ENCODE data around the gene FHIT. TPM values are rescaled to one million over a fixed set of nuclear protein-coding genes. Genes with fewer than 3 reads are reported as not detected.

FHIT gene
- total RNA-seq, 1 experiment from 2014 or later = 3.6 TPM

- intact Hi-C loops (cut with micrococcal nuclease) = no loop called here
- H3F3A ChIP-seq (ENCODE audit: low read length, unreplicated experiment) = no peaks in the 10 kb centered on the region
- no TSS peak for BruUV-seq (replicated peaks)
- ChIA-PET CTCF (no interaction called here), POLR2A (ENCODE audit: unreplicated experiment) (no interaction called here)
- ATAC-seq (no peak), DNase-seq (no peak)
- H3K4me1 ChIP-seq (ENCODE audit: insufficient read depth, low read length) = no peaks in the 10 kb centered on the region
- 0 out of 2 replicates have a peak, but pooled peaks cover 3% of the 10 kb centered on the region for H3K9me3 ChIP-seq (ENCODE audit: low read length)
- no peaks in the 10 kb centered on the region for H3K9me2 ChIP-seq (replicated peaks; ENCODE audit: low read length)
- no peak overlapping the region for H3K27ac ChIP-seq (ENCODE audit: low read length)
- H2AFZ ChIP-seq (ENCODE audit: low read length) = no peak overlapping the region
- no peak overlapping the region for H3K4me2 ChIP-seq (ENCODE audit: low read length)
- H3K4me3 ChIP-seq (ENCODE audit: low read length) = no peak overlapping the region
- no peaks in the 10 kb centered on the region for H4K20me1 ChIP-seq (ENCODE audit: low read length)
- H3K9ac ChIP-seq (ENCODE audit: low read length) = no peak overlapping the region
- H3K79me2 ChIP-seq (ENCODE audit: low read length) = no peaks in the 10 kb centered on the region
- TF ChIP-seq EZH2 (IDR thresholded peaks at IDR 0.05; ENCODE audit: low read length, unreplicated experiment) (no peak), EZH2phosphoT487 (IDR thresholded peaks at IDR 0.05; ENCODE audit: borderline replicate concordance, low read length) (no peak), CTCF (conservative IDR thresholded peaks at IDR 0.05; ENCODE audit: low read depth, low read length) (no peak)
- no peaks in the 10 kb centered on the region for H3K36me3 ChIP-seq (ENCODE audit: low read depth, low read length)
- no peaks in the 10 kb centered on the region for H3K27me3 ChIP-seq (ENCODE audit: low read length)
These were observed 469.3 kb downstream of the FHIT start for GRCh38 chr3:60781935-60782334.

- ATAC-seq (no peak), DNase-seq (no peak)
- CTCF ChIA-PET = no interaction called here
- intact Hi-C loops (cut with micrococcal nuclease) = loop anchor here (10.0 kb wide), 1 partner anchor 145 kb away; no protein-coding TSS in a partner anchor
- H3K79me2 ChIP-seq (ENCODE audit: low read length) = no peaks in the 10 kb centered on the region
- no peaks in the 10 kb centered on the region for H3K36me3 ChIP-seq (ENCODE audit: low read depth, low read length)
- 0 out of 2 replicates have a peak, but pooled peaks cover 3% of the 10 kb centered on the region for H3K9me3 ChIP-seq (ENCODE audit: low read length)
- no peak overlapping the region for H3K4me2 ChIP-seq (ENCODE audit: low read length)
- no peak overlapping the region for H3K4me3 ChIP-seq (ENCODE audit: low read length)
- H4K20me1 ChIP-seq (ENCODE audit: low read length) = no peaks in the 10 kb centered on the region
- H2AFZ ChIP-seq (ENCODE audit: low read length) = no peak overlapping the region
- no peaks in the 10 kb centered on the region for H3F3A ChIP-seq (ENCODE audit: low read length, unreplicated experiment)
- no TSS peak for BruUV-seq (replicated peaks)
- H3K9me2 ChIP-seq (replicated peaks; ENCODE audit: low read length) = no peaks in the 10 kb centered on the region
- no peak overlapping the region for H3K9ac ChIP-seq (ENCODE audit: low read length)
- no peaks in the 10 kb centered on the region for H3K4me1 ChIP-seq (ENCODE audit: insufficient read depth, low read length)
- no peak overlapping the region for H3K27ac ChIP-seq (ENCODE audit: low read length)
- POLR2A ChIA-PET (ENCODE audit: unreplicated experiment) = no interaction called here
- no peaks in the 10 kb centered on the region for H3K27me3 ChIP-seq (ENCODE audit: low read length)
- no peak for TF ChIP-seq EZH2 (IDR thresholded peaks at IDR 0.05; ENCODE audit: low read length, unreplicated experiment)
- TF ChIP-seq EZH2phosphoT487 (IDR thresholded peaks at IDR 0.05; ENCODE audit: borderline replicate concordance, low read length) = no peak
- TF ChIP-seq CTCF (conservative IDR thresholded peaks at IDR 0.05; ENCODE audit: low read depth, low read length) = no peak
These were observed 471.6 kb downstream of the FHIT start for GRCh38 chr3:60779637-60780036.

GRCh38 chr3:60775985-60776384 lies 475.3 kb downstream of the FHIT start:
- POLR2A ChIA-PET (ENCODE audit: unreplicated experiment) = no interaction called here
- no peak for DNase-seq
- H3K4me2 ChIP-seq (ENCODE audit: low read length) = no peak overlapping the region

More at GRCh38 chr3:60775985-60776384, 475.3 kb downstream of the FHIT start:
- H2AFZ ChIP-seq (ENCODE audit: low read length) = no peak overlapping the region
- H3K9ac ChIP-seq (ENCODE audit: low read length) = no peak overlapping the region
- no peak overlapping the region for H3K4me3 ChIP-seq (ENCODE audit: low read length)
- no peaks in the 10 kb centered on the region for H3K9me2 ChIP-seq (replicated peaks; ENCODE audit: low read length)
- CTCF ChIA-PET = no interaction called here
- no peak overlapping the region for H3K27ac ChIP-seq (ENCODE audit: low read length)
- no peaks in the 10 kb centered on the region for H4K20me1 ChIP-seq (ENCODE audit: low read length)
- peaks cover 4% of the 10 kb centered on the region for H3K4me1 ChIP-seq (ENCODE audit: insufficient read depth, low read length)
- no peak for TF ChIP-seq EZH2 (IDR thresholded peaks at IDR 0.05; ENCODE audit: low read length, unreplicated experiment)
- no peak for TF ChIP-seq CTCF (conservative IDR thresholded peaks at IDR 0.05; ENCODE audit: low read depth, low read length)
- H3K79me2 ChIP-seq (ENCODE audit: low read length) = no peaks in the 10 kb centered on the region
- intact Hi-C loops (cut with micrococcal nuclease) = loop anchor here (10.0 kb wide), 1 partner anchor 141 kb away; no protein-coding TSS in a partner anchor
- ATAC-seq = no peak
- no peaks in the 10 kb centered on the region for H3K27me3 ChIP-seq (ENCODE audit: low read length)
- no TSS peak for BruUV-seq (replicated peaks)
- no peaks in the 10 kb centered on the region for H3K36me3 ChIP-seq (ENCODE audit: low read depth, low read length)
- H3F3A ChIP-seq (ENCODE audit: low read length, unreplicated experiment) = peaks cover 2% of the 10 kb centered on the region
- H3K9me3 ChIP-seq (ENCODE audit: low read length) = 0 out of 2 replicates have a peak, but pooled peaks cover 3% of the 10 kb centered on the region

All from PC-3 (cell line).